Neural cell (in vitro differentiated cells): ENCODE data around the gene UBL4A. TPM values are rescaled to one million over a fixed set of nuclear protein-coding genes. Genes with fewer than 3 reads are reported as not detected.

ENCODE experiments used
- H2AFZ ChIP-seq: fragments of 200-600, 300-800 bp; sonication (generic), shearing (Covaris generic); 2 replicates; pipeline ENCODE4 v1.6.0; 2014; ENCODE audit warnings: low read depth, mild to moderate bottlenecking, antibody characterized with exemption, low read length, moderate library complexity
- H3F3A ChIP-seq: fragments of 200-600 bp; shearing (Covaris generic); 2 replicates; pipeline ENCODE4 v1.6.1; 2016; ENCODE audit warnings: mild to moderate bottlenecking, moderate library complexity, mixed read lengths, antibody characterized with exemption, low read length; ENCODE audit not compliant: insufficient read depth, poor library complexity, severe bottlenecking
- H3K27ac ChIP-seq: fragments of 200-600, 300-800 bp; sonication (generic), shearing (Covaris generic); 2 replicates; pipeline ENCODE4 v1.5.1; 2014; ENCODE audit warnings: mild to moderate bottlenecking, low read length, moderate library complexity
- H3K27me3 ChIP-seq: fragments of 300-800, 200-600 bp; sonication (generic), shearing (Covaris generic); 2 replicates; pipeline ENCODE4 v1.6.0; 2014; ENCODE audit warnings: mild to moderate bottlenecking, low read depth, low read length, moderate library complexity; ENCODE audit not compliant: insufficient read depth
- H3K36me3 ChIP-seq: fragments of 300-800, 200-600 bp; sonication (generic), shearing (Covaris generic); 2 replicates; pipeline ENCODE4 v1.5.1; 2014; ENCODE audit warnings: mild to moderate bottlenecking, antibody characterized with exemption, low read length, moderate library complexity; ENCODE audit not compliant: insufficient read depth
- H3K4me2 ChIP-seq: fragments of 300-800, 200-600 bp; sonication (generic), shearing (Covaris generic); 2 replicates; pipeline ENCODE4 v1.6.0; 2014; ENCODE audit warnings: mild to moderate bottlenecking, low read length
- H3K4me3 ChIP-seq: fragments of 300-800, 200-600 bp; sonication (generic), shearing (Covaris generic); 2 replicates; pipeline ENCODE4 v1.5.1; 2014; ENCODE audit warnings: mild to moderate bottlenecking, low read length, moderate library complexity
- H3K79me2 ChIP-seq: fragments of 200-600 bp; shearing (Covaris generic); replicated peaks from 2 replicates; pipeline ENCODE4 v1.6.0; 2014; ENCODE audit warnings: mild to moderate bottlenecking, low read length, moderate library complexity; ENCODE audit not compliant: insufficient read depth
- H3K9ac ChIP-seq: fragments of 300-800, 200-600 bp; sonication (generic), shearing (Covaris generic); 2 replicates; pipeline ENCODE4 v1.6.1; 2016; ENCODE audit warnings: mild to moderate bottlenecking, low read length, mixed read lengths
- H3K9me2 ChIP-seq: fragments of 200-600 bp; shearing (Covaris generic); 2 replicates; pipeline ENCODE4 v1.6.1; 2016; ENCODE audit warnings: mild to moderate bottlenecking, low read length, mixed read lengths; ENCODE audit not compliant: insufficient read depth
- H3K9me3 ChIP-seq: fragments of 200-600, 300-800 bp; sonication (generic), shearing (Covaris generic); 2 replicates; pipeline ENCODE4 v1.6.1; 2016; ENCODE audit warnings: mild to moderate bottlenecking, mixed run types, low read length, moderate library complexity, mixed read lengths
- H4K20me1 ChIP-seq: fragments of 200-600 bp; shearing (Covaris generic); 2 replicates; pipeline ENCODE4 v1.6.1; 2016; ENCODE audit warnings: mild to moderate bottlenecking, mixed run types; ENCODE audit not compliant: insufficient read depth
- EP300 ChIP-seq: fragments of 450-650 bp; conservative IDR thresholded peaks from 2 replicates; pipeline ENCODE4 v1.6.1; 2014; ENCODE audit warnings: antibody characterized with exemption, mild to moderate bottlenecking, moderate library complexity; ENCODE audit not compliant: poor library complexity, severe bottlenecking
- EZH2 ChIP-seq: fragments of 200-600, 300-800 bp; shearing (Covaris generic), sonication (generic); IDR thresholded peaks from 2 replicates; pipeline ENCODE4 v1.6.1; 2014; ENCODE audit warnings: antibody characterized with exemption, low read length, borderline replicate concordance, mild to moderate bottlenecking; ENCODE audit not compliant: insufficient read depth, poor library complexity, severe bottlenecking
- MXI1 ChIP-seq: fragments of 450-650 bp; conservative IDR thresholded peaks from 2 replicates; pipeline ENCODE4 v1.6.1; 2014; ENCODE audit warnings: antibody characterized with exemption, mild to moderate bottlenecking; ENCODE audit not compliant: poor library complexity, severe bottlenecking
- POLR2AphosphoS5 ChIP-seq: IDR thresholded peaks from 2 replicates; pipeline ENCODE4 v1.6.1; 2012
- RAD21 ChIP-seq: fragments of 450-650 bp; conservative IDR thresholded peaks from 2 replicates; pipeline ENCODE4 v1.6.1; 2014; ENCODE audit warnings: antibody characterized with exemption, mild to moderate bottlenecking, moderate library complexity
- REST ChIP-seq: IDR thresholded peaks from 2 replicates; pipeline ENCODE4 v1.6.1; 2012; ENCODE audit warnings: borderline replicate concordance
- SMC3 ChIP-seq: fragments of 450-650 bp; conservative IDR thresholded peaks from 2 replicates; pipeline ENCODE4 v1.6.1; 2014; ENCODE audit warnings: antibody characterized with exemption, mild to moderate bottlenecking, moderate library complexity; ENCODE audit not compliant: poor library complexity
- TAF1 ChIP-seq: IDR thresholded peaks from 2 replicates; pipeline ENCODE4 v1.6.1; 2012; ENCODE audit warnings: low read depth
- polyA plus RNA-seq: library from polyadenylated mRNA; depleted of rRNA; stranded (reverse); fragments of >200 nt; gene quantifications from 2 replicates; pipeline ENCODE4 v1.2.3, GENCODE V29; 2014
- TF ChIP-seq, protein P1 (sequence below): fragments of 450-650 bp; IDR thresholded peaks from 2 replicates; pipeline ENCODE4 v1.5.1; 2014; ENCODE audit warnings: antibody characterized with exemption, mild to moderate bottlenecking, moderate library complexity; ENCODE audit not compliant: poor library complexity, severe bottlenecking

Gene UBL4A
- polyA plus RNA-seq, 1 donor from 2014 or later = 28.5 TPM

DNA sequence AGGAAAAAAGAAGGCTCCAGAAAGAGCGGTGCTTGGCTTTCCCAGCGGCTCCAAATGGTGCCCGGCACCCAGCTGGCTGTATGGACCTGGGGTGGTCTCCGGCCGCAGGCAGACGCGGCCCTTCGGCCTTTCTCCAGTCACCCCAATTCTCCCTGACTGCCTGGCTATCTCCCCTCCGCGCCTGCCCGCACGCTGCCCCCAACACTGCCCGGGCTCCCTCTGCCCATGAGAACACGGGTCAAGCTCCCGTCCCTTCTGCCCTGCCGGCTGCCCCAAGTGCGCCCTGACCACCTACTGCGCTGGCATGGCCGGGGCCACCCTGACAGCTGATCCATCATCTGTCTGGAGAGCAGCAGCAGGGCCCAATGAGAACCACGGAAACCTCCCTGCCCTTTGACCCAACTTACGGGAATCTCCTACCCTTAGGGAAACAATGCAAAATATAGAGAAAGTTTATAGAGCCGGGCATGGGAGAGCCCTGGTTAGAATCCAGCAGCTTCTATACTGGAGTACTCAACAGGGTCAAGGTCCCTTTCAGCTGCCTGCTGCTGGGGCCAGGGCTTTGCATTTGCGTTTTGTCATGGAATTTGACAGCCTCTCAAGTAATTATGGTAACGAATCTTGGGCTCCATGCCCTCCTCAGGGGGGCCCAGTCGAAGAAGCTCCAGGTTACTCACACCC, 30.8 kb upstream of the UBL4A start:
- Histone ChIP-seq H2AFZ (no peak overlapping the region), H3F3A (no peaks in the 10 kb centered on the region), H3K36me3 (no peaks in the 10 kb centered on the region), H3K27ac (no peak overlapping the region), H3K9me3 (no peaks in the 10 kb centered on the region), H3K4me2 (no peak overlapping the region), H3K9ac (no peak overlapping the region), H3K9me2 (no peaks in the 10 kb centered on the region), H4K20me1 (no peaks in the 10 kb centered on the region), H3K27me3 (no peaks in the 10 kb centered on the region), H3K4me3 (no peak overlapping the region), H3K79me2 (no peaks in the 10 kb centered on the region)
- TF ChIP-seq SMC3 (no peak), POLR2AphosphoS5 (no peak), EZH2 (no peak), EP300 (no peak), MXI1 (no peak), REST (no peak), RAD21 (no peak), TAF1 (no peak)
- TF ChIP-seq, protein P1, sequence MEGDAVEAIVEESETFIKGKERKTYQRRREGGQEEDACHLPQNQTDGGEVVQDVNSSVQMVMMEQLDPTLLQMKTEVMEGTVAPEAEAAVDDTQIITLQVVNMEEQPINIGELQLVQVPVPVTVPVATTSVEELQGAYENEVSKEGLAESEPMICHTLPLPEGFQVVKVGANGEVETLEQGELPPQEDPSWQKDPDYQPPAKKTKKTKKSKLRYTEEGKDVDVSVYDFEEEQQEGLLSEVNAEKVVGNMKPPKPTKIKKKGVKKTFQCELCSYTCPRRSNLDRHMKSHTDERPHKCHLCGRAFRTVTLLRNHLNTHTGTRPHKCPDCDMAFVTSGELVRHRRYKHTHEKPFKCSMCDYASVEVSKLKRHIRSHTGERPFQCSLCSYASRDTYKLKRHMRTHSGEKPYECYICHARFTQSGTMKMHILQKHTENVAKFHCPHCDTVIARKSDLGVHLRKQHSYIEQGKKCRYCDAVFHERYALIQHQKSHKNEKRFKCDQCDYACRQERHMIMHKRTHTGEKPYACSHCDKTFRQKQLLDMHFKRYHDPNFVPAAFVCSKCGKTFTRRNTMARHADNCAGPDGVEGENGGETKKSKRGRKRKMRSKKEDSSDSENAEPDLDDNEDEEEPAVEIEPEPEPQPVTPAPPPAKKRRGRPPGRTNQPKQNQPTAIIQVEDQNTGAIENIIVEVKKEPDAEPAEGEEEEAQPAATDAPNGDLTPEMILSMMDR = no peak

DNA sequence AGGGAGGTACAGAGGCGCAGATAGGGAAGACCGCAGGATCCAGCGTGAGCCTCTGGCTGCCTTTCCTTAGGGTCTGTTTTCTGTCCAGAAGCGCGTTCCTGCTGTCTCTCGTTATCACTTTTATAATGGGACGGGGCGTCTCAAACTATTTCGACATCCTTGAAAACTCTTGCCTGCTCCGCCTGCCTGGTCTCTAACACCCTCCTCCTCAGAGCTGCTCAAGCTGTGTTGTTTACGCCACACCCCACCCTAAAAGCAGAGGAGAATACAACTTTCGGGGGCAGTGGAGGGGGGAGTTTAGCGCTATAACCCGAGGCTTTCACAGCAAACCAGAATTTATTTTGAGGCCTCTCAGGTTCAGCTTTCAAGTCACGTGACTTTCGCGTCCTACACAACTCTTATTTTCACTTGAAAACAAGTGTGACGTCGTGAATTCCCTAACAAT, 30.3 kb upstream of the UBL4A start:
- no peaks in the 10 kb centered on the region for H3K27me3 ChIP-seq
- no peaks in the 10 kb centered on the region for H3K9me2 ChIP-seq
- H3K27ac ChIP-seq = peak overlapping the region; percentile 49
- no peaks in the 10 kb centered on the region for H3K36me3 ChIP-seq
- H4K20me1 ChIP-seq = no peaks in the 10 kb centered on the region
- no peak overlapping the region for H2AFZ ChIP-seq
- H3F3A ChIP-seq = no peaks in the 10 kb centered on the region
- H3K79me2 ChIP-seq = no peaks in the 10 kb centered on the region
- H3K4me3 ChIP-seq = peak overlapping the region; percentile 81
- no peak for TF ChIP-seq EZH2
- TF ChIP-seq SMC3 = no peak
- no peak for TF ChIP-seq RAD21
- TF ChIP-seq REST = no peak
- TF ChIP-seq, protein P1 = no peak
- TF ChIP-seq POLR2AphosphoS5 = no peak
- no peak for TF ChIP-seq MXI1
- TF ChIP-seq EP300 = no peak
- no peak for TF ChIP-seq TAF1
- peak overlapping the region; percentile 56 for H3K9ac ChIP-seq
- no peaks in the 10 kb centered on the region for H3K9me3 ChIP-seq
- no peak overlapping the region for H3K4me2 ChIP-seq
